HG03565 (cell line): ENCODE data around the gene SUGP2.

Experiments
- ATAC-seq: cut with Tn5 transposase; IDR thresholded peaks from one replicate; pipeline ENCODE4 v1.9.1; 2021; ENCODE audit warnings: mild to moderate bottlenecking, moderate library complexity; ENCODE audit not compliant: unreplicated experiment

Gene SUGP2

DNA sequence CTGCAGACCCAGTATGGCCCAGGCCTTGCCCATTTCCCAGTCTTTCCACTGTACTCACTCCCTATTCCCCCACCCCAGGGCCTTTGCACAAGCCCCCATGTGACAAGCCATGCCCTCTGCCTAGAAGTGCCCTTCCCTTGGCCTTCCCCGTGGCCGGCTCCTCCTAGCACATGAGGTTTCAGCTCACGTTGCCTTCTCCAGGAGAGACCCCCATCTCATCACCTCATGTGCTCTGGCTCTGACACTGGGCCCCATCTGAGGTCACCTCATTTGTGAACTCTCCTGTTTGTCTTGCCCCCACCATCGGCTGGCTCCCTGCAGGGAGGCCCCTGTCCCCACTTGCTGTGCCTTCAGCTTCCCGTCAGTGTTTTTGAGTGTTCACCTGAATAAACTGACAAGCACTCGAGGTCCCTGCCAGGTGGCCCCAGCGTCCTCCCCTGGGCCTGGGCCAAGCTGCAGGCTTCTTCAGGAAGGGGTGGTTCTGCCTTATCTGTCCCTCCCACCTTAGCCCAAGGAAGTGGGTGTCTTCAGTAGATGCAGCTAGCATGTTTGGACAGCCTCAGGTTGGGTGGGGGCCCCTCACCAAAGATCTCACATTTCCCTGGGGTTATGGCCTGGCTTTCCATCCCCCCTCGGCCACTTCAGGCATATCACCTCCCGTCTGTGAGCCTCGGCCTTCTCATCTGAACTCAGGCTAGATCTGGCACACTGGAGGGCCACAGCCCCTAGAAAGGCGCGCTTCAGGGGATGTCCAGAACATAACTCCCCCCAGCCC, 26.7 kb upstream of the SUGP2 start:
- no peak for ATAC-seq

GRCh38 chr19:19059018-19059836, 25.9 kb upstream of the SUGP2 start:
- no peak for ATAC-seq

GRCh38 chr19:19057720-19058119, 24.4 kb upstream of the SUGP2 start:
- no peak for ATAC-seq

DNA sequence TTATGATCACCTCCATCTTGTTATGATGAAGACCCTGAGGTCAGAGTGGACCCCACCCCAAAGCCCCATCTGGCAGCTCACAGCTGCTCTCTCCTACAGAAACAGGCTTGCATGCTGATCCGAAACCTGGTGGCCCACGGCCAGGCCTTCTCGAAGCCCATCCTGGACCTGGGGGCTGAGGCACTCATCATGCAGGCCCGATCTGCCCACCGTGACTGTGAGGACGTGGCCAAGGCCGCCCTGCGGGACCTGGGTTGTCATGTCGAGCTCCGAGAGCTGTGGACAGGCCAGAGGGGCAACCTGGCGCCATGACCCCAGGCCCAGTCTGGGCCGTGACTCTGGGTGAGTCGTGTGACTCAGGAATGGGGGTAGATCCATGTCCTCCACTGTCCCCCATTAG, 24.0 kb upstream of the SUGP2 start:
- no peak for ATAC-seq

GRCh38 chr19:19056636-19057275, 23.4 kb upstream of the SUGP2 start:
- no peak for ATAC-seq

DNA sequence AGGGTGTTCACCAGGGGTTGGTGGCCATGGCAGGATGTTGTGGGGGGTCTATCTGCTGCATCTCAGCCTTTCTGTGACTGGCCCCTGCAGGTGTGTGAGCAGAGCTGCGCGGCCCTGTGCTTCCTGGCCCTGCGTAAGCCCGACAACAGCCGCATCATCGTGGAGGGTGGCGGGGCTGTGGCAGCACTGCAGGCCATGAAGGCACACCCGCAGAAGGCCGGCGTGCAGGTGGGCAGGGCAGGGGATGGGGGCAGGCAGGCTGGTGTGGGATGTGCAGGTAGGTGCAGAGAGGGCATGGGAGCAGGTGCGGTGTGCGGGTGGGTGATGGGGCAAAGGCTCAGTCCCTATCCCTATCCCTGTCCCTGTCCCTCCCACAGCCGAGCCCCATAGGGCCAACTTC, 22.4 kb upstream of the SUGP2 start:
- ATAC-seq = no peak

- no peak for ATAC-seq
These were observed 21.7 kb upstream of the SUGP2 start for GRCh38 chr19:19054939-19055440.

DNA sequence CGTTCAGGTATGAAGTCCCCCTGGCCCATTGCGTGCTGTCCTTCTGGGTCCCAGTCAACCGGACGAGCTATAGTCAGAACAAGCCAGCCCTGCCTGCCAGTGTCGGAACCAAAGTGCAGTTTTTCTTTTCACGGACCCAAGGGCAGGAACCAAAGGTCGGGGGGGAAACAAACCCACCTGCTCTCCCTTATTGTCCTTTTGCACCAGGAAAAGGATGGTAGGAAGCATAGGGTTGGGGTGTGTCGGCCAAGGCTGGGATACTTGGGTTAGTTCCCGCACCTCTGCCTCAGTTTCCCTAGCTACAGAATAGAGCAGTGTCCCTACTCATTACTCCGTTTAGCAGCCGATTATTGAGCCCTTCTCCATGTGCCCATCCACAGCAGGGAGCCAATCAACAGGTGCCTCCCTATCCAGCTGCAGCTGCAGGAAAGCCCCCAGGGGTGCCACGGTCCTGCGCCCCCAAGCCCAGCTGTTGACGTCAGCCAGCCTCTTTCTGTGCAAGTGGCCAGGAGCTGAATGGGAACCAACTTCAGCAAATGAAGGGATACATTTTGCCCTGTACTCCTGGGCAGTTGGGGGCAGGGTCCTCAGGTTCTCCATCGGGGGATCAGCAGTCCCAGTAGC, 21.1 kb upstream of the SUGP2 start:
- ATAC-seq = no peak

DNA sequence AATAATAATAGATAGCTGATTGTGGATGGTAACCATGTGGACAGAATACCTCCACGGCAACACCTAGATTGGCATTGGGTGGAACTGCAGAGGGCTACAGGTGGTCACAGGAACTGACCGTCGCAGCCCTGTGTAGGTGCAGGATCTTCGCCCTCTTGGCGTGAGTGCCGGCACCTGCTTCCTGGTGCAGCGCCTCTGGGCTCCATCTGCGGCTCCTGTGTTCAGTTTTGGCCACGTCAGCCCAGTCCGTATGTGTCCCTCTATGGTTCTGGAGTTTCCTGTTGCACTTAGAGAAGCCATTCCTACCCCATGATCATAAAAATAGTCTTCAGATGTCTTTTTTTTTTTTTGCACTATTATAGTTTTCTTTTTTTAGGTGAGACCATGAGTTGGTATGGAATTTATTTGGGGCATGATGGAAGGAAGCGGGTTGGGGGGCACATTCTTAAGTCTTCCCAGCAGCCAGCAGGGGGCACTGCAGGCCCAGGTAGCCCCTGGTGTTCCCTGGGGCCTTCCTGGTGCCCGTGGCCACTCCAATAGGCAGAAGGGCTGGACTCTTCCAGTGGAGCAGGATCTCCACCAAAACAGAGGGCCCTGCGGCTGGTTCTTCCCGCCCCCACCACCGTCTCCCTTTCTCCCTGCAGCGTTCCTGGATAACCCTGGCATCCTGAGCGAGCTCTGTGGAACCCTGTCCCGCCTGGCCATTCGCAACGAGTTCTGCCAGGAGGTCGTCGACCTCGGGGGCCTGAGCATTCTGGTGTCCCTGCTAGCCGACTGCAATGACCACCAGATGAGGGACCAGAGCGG, 20.4 kb upstream of the SUGP2 start:
- no peak for ATAC-seq

DNA sequence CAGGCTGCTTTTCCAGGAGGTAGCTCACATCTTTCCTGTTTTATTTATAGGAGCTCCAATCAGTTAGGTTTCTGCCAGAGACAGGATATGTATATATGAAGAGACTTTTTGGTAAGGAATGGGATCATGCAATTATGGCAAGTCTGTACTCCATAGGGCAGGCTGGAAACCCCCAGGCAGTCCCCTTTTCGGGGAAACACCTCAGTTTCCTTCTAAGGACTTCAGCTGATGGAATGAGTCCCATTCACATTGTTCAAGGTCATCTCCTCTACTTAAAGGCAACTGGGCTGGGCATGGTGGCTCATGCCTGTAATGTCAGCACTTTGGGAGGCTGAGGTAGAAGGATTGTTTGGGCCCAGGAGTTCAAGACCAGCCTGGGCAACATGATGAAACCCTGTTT, 19.6 kb upstream of the SUGP2 start:
- ATAC-seq = no peak

DNA sequence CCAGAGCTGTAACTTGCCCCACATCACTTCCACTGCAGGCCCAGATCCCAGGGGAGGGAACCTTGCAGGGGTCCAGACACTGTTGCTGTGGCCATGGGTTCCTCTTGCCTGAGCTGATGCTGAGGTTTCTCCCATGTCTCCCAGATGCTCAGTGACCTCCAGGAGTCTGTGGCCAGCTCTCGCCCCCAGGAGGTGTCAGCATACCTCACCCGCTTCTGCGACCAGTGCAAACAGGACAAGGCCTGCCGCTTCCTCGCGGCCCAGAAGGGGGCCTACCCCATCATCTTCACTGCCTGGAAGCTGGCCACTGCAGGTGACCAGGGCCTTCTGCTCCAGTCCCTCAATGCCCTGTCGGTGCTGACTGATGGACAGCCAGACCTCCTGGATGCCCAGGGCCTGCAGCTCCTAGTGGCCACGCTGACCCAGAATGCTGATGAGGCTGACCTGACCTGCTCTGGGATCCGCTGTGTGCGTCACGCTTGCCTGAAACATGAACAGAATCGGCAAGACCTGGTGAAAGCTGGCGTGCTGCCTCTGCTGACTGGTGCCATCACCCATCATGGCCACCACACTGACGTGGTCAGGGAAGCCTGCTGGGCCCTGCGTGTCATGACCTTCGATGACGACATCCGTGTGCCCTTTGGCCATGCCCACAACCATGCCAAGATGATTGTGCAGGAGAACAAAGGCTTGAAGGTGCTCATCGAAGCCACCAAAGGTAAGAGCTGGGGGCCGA, 18.3 kb upstream of the SUGP2 start:
- no peak for ATAC-seq

DNA sequence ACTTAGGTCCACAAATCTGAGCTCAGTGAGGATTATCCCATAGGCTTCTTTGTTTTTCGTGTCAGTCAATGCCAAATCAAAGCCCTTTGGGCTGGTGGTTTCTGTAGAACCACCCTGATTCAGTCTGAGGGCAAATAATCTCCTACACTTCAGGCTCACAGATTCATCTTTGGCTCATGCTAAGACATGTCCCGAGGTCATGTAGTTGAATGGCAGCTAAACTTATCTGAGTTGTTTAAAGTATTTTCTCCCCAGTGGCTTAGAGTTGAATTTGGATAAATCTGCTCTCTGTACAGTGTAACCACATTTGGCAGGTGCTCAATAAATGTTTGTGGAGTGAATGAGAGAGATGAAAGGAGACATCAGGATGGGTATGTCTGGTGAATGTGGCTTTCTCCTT, 17.4 kb upstream of the SUGP2 start:
- ATAC-seq = no peak

DNA sequence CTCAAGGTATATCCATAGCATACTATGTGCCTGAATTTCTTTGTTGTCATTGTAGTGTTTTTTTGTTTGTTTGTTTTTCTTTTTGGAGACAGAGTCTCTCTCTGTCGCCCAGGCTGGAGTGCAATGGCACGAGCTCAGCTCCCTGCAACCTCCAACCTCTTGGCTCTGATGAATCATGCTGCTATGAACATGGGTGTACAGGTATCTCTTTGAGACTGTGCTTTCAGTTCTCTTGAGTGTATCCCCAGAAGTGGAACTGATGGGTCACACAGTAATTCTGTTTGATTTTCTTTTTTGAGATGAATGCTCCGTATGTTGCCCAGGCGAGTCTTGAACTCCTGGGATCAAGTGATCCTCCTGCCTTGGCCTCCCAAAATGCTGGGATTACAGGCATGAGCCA, 16.8 kb upstream of the SUGP2 start:
- ATAC-seq = no peak

DNA sequence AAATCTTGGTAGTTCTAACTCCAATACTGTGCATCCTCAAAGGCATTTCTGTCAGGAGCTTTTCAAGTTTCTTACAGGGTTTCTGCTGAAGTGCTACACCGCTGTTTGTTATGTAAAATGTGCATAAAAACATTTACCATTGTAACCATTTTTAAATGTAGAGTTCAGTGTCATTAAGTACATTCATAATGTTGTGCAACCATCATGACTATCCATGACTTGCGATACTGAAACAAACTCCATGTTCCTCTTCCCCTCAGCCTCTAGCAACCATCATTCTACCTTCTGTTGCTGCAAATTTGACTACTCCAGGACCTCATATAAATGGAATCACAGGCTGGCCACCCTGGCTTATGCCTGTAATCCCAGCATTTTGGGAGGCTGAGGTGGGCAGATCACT, 16.1 kb upstream of the SUGP2 start:
- ATAC-seq = no peak

- ATAC-seq = no peak
These were observed 10.6 kb upstream of the SUGP2 start for GRCh38 chr19:19043881-19044280.

- no peak for ATAC-seq
These were observed 10.2 kb upstream of the SUGP2 start for GRCh38 chr19:19043481-19043880.

GRCh38 chr19:19042732-19043280, 9.5 kb upstream of the SUGP2 start:
- no peak for ATAC-seq

DNA sequence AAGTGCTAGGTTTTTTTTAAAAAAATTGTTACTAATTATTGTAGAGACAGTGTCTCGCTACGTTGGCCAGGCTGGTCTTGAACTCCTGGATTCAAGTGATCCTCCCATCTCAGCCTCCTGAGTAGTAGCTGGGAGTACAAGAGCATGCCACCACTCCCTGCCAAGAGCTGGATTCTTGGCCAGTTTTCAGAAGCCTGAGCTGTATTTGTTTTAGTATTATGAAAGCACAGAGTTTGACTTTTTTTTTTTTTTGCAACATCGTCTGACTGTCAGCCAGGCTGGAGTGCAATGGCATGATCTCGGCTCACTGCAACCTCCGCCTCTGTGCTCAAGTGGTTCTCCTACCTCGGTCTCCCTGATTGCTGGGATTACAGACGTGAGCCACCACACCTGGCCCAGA, 7.1 kb upstream of the SUGP2 start:
- ATAC-seq = no peak

DNA sequence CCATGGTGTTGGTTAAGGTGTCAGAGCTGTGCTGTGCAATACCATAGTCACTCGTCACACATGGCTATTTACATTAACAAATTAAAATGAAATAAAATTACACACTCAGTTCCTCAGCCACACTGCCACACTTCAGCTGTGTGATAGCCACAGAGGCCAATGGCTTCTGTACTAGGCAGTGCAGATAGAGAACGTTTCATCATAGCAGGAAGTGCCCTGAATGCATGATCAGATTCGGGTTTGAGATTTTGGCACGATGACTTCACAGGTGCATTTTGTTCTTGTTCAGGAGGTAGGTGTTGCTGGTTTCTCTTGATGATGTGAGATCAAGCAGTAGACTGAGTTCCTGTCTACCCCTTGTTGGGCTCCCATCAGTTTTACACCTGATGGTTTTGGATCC, 6.6 kb upstream of the SUGP2 start:
- no peak for ATAC-seq
